Astrocyte of the spinal cord (primary cell): ENCODE measurements around the gene RELL1.

Source experiments
- DNase-seq: peaks from one replicate; pipeline ENCODE4 v3.0.0; 2011; ENCODE audit warnings: low read depth, low spot score
- H3K4me3 ChIP-seq: 2 replicates; pipeline ENCODE4 v1.5.1; 2011; ENCODE audit warnings: low read depth, mild to moderate bottlenecking, low read length, moderate library complexity
- CTCF ChIP-seq: IDR thresholded peaks from 2 replicates; pipeline ENCODE4 v1.5.1; 2012; ENCODE audit warnings: low read depth, mild to moderate bottlenecking, low read length, inconsistent platforms
- in situ Hi-C: cut with HindIII; loops from 2 replicates; pipeline ENCODE4 v1.10.0; 2017; ENCODE audit warnings: low sequenced_read_pairs

Gene RELL1

GRCh38 chr4:37653601-37654000, 32.6 kb downstream of the RELL1 start:
- DNase-seq, result no peak
- H3K4me3 ChIP-seq, result no peak overlapping the region
- in situ Hi-C loops, result no loop called here
- no peak for TF ChIP-seq CTCF

GRCh38 chr4:37652747-37653527, 33.2 kb downstream of the RELL1 start:
- no peak for TF ChIP-seq CTCF
- in situ Hi-C loops, result no loop called here
- no peak for DNase-seq
- no peak overlapping the region for H3K4me3 ChIP-seq

GRCh38 chr4:37651781-37652377, 34.3 kb downstream of the RELL1 start:
- no peak for DNase-seq
- in situ Hi-C loops, result no loop called here
- no peak overlapping the region for H3K4me3 ChIP-seq
- TF ChIP-seq CTCF, result no peak

GRCh38 chr4:37650481-37650880, 35.7 kb downstream of the RELL1 start:
- DNase-seq, result no peak
- H3K4me3 ChIP-seq, result no peak overlapping the region
- in situ Hi-C loops, result no loop called here
- TF ChIP-seq CTCF, result no peak

GRCh38 chr4:37649268-37649667, 36.9 kb downstream of the RELL1 start:
- TF ChIP-seq CTCF, result no peak
- in situ Hi-C loops, result no loop called here
- H3K4me3 ChIP-seq, result no peak overlapping the region
- DNase-seq, result no peak

- in situ Hi-C loops, result no loop called here
- TF ChIP-seq CTCF, result no peak
- no peak overlapping the region for H3K4me3 ChIP-seq
- DNase-seq, result peak; percentile 90
Measured at GRCh38 chr4:37648084-37648817, 37.9 kb downstream of the RELL1 start.
